ENCODE measurements around the gene FAM118B. TPM values are rescaled to one million over a fixed set of nuclear protein-coding genes. Genes with fewer than 3 reads are reported as not detected.
A peak's percentile ranks its signal among the peaks of the same experiment; 100 is the strongest.

The FAM118B gene
- total RNA-seq, 1 experiment from 2014 or later = 40.0 TPM

GRCh38 chr11:126194121-126194543, 17.4 kb upstream of the FAM118B start:
- TF ChIP-seq CTCF (conservative IDR thresholded peaks at IDR 0.05) = peak; percentile 83

More at GRCh38 chr11:126194121-126194543, 17.4 kb upstream of the FAM118B start:
- H4K20me1 ChIP-seq (ENCODE audit: control insufficient read depth, insufficient read depth, insufficient read length) = no peaks in the 10 kb centered on the region
- no peak overlapping the region for H3K18ac ChIP-seq (ENCODE audit: insufficient read length, low read depth, low read length)
- H2BK12ac ChIP-seq (ENCODE audit: insufficient read length, low read depth, low read length) = no peak overlapping the region
- H3K4me2 ChIP-seq (ENCODE audit: insufficient read depth, insufficient read length, low read length) = no peak overlapping the region
- H3K23ac ChIP-seq (ENCODE audit: insufficient read length, low read depth, low read length) = no peak overlapping the region
- H2AK5ac ChIP-seq (ENCODE audit: insufficient read length, low read length) = no peak overlapping the region
- Mint-ChIP-seq H3K4me3 (no peak overlapping the region), H3K27ac (no peak overlapping the region), H3K36me3 (ENCODE audit: insufficient read depth in 1 of 3, low read depth in 3 of 3) (peaks cover 39 to 71% (median 67%) of the 10 kb centered on the region in 3 experiments), H3K9me3 (peaks cover 23% of the 10 kb centered on the region in 2 experiments), H3K4me1 (no peaks in the 10 kb centered on the region), H3K27me3 (ENCODE audit: low read depth) (no peaks in the 10 kb centered on the region; the same call in 1 of the 2 replicates)
- no peaks in the 10 kb centered on the region for H3K27me3 ChIP-seq (ENCODE audit: insufficient read depth, low read length)
- no peak overlapping the region for H4K5ac ChIP-seq (ENCODE audit: insufficient read length, low read depth, low read length)
- no CpG with 5 or more reads among the region's 9 CpGs for WGBS (ENCODE audit: extremely low coverage, insufficient read length, low lambda C conversion rate)
- no peak overlapping the region for H3K9ac ChIP-seq (ENCODE audit: extremely low read depth, insufficient read length, low read length)
- no peak overlapping the region for H4K91ac ChIP-seq (ENCODE audit: insufficient read length, low read depth, low read length)
- H2AFZ ChIP-seq (ENCODE audit: low read length) = no peak overlapping the region
- no peak overlapping the region for H2BK15ac ChIP-seq (ENCODE audit: low read depth, low read length)
- H3K56ac ChIP-seq (ENCODE audit: insufficient read length, low read depth, low read length) = no peak overlapping the region
- H2BK5ac ChIP-seq (ENCODE audit: insufficient read length, low read length) = no peak overlapping the region
- no peaks in the 10 kb centered on the region for H3K4me1 ChIP-seq (ENCODE audit: insufficient read depth, low read length)
- no peak overlapping the region for H3T11ph ChIP-seq (ENCODE audit: low read length)
- no peak overlapping the region for H2BK120ac ChIP-seq (ENCODE audit: low read depth, low read length, poor library complexity, severe bottlenecking)
- H3K9me3 ChIP-seq (ENCODE audit: control insufficient read depth, low read depth, low read length) = peaks cover 17% of the 10 kb centered on the region
- no peak overlapping the region for H4K8ac ChIP-seq (replicated peaks; ENCODE audit: insufficient read length, low read depth, low read length)
- H3K79me1 ChIP-seq (ENCODE audit: insufficient read depth, low read depth, low read length, poor library complexity, severe bottlenecking) = no peaks in the 10 kb centered on the region
- H3K14ac ChIP-seq (ENCODE audit: insufficient read depth, low read length) = no peak overlapping the region
- no peak overlapping the region for H3K27ac ChIP-seq (ENCODE audit: insufficient read length, low read depth, low read length)
- no peaks in the 10 kb centered on the region for H3K79me2 ChIP-seq (ENCODE audit: insufficient read depth, low read length)
- H3K23me2 ChIP-seq (ENCODE audit: insufficient read length, low read depth, low read length, poor library complexity, severe bottlenecking) = no peaks in the 10 kb centered on the region
- no peak overlapping the region for H2BK20ac ChIP-seq (ENCODE audit: low read depth, low read length, poor library complexity, severe bottlenecking)
- no peak for DNase-seq
- H3K4ac ChIP-seq (ENCODE audit: low read depth, low read length) = no peak overlapping the region
